ENCODE measurements around the gene CHRDL2.
A peak's percentile ranks its signal among the peaks of the same experiment; 100 is the strongest.

Gene CHRDL2

DNA sequence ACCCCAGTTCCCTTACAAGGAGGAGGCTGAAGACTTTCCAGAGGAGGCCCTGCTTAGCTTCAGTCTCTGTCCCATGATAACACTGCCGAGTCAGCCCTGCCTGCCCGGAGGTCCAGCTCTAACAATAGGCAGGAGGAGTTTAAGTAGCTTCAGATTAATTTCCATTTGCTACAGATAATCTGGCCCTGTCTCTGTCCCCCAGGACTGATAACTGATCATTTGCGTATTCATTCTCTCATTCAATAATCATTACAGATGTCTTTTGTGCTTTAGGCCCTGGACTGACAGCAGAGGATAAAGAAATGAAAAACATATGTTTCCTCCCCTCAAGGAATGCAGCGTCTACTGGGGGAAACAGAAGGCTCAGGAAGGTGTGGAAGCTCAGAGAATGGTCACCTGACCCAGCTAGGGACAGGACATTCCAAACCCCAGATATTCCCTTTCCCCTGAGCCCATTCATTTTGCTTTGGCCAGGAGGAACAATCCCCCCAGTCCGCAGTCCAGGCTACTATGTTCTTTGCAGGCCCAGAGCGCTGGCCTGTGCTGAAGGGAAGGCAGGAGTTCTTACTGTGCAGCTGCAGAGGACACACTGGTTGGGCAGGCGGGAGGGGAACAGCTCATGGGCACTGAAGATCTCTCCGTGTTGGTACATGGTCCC is 20.8 kb downstream of the CHRDL2 start:
- DNase-seq (ENCODE audit: low spot score) = no peak

DNA sequence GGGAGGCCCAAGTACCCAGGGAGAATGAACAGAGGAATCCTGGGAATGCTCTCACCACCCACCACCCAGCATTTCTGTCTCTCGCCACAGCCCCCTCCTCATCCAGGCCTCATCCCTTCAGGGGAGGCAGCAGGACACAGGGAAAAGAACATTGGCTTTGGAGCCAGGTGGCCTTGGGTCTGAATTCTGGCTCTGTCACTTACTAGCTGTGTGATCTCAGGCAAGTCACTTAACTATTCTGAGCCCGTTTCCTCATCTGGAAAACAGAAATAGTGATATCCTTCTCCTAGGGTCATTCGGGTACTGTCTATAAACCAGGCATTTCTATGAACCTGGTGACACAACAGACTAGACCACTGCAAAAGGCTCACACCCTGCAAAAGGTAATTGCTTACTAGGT is 22.1 kb downstream of the CHRDL2 start:
- no peak for DNase-seq (ENCODE audit: low spot score)

DNA sequence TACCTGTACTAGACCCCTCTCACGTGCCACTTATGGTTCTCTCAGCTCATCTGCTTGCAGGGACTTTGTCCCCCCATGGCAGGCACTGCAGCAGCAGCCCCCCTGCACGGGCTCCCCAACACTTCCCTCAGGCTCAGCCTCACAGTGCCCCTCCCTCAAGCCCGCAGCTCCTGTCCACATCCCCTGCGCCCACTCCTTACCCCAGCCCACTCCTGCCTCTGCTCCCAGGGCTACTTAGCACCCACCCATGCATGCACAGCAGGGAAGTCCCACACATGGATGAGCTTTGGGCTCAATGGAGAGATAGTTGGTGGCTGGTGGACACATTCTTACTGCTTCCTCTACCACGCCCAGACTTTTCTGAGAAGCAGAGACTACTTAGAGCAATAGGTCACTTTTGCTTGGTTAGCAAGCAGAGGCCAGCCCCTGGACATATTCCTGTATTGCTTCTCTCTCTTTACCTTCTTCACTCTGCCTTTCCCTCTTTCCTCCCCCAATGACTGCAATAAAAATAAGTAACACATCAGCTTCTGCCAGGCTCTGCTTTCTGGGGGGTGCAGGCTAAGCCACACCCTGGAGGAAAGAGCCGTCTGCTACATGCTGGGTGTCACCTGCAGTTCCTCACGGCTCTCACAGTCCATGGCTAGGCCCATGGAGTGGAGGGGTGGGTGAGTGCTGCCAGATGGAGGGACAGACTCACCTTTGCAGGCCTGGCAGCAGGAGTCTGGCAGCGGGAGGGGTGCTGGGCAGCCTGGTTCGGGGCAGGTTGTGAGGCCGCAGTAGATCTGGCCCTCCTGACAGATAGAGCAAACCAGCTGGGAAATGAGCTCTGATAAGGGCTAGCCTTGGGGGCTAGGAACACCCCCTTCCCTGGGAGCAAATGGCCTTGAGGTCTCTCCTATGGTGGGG is 23.4 kb downstream of the CHRDL2 start:
- no peak for DNase-seq (ENCODE audit: low spot score)

DNA sequence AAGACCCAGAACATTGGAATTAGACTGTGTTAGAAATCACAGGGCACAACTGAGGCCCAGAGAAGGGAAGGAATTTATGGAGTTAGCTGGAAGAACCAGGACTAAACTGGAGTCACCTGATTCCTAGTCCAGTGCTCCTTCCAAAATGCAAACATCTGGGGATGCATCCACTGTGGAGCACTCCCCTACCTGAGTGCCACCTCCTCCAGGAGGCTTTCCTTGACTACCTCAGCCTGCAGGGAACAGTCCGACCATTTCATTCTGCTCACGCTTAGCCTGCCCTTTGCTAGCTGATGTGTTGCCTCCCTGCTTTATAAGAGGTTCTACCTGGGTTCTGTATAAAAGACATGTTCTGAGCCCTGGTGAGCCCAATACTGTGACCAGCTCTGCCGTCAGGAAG is 24.0 kb downstream of the CHRDL2 start:
- no peak for DNase-seq (ENCODE audit: low spot score)

DNA sequence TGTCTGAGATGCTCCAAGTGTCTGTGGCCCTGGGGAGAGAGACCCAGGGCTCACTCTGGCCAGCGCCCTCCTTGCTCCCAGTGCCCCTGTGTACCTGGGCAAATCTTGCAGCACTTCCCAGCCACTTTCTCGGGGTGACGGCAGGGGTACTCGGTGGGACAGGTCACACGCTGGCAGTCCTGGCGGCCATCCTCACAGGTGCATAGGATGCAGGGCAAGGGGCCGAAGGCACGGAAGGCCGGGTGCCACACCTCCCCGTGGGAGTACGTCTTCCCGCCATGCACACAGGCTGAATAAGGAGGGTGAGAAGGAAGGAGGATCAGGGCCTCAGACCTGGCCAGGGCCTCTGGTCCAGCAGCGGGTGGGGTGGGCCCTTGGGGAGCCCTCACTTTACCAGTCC is 28.0 kb downstream of the CHRDL2 start:
- DNase-seq (ENCODE audit: low spot score) = no peak

DNA sequence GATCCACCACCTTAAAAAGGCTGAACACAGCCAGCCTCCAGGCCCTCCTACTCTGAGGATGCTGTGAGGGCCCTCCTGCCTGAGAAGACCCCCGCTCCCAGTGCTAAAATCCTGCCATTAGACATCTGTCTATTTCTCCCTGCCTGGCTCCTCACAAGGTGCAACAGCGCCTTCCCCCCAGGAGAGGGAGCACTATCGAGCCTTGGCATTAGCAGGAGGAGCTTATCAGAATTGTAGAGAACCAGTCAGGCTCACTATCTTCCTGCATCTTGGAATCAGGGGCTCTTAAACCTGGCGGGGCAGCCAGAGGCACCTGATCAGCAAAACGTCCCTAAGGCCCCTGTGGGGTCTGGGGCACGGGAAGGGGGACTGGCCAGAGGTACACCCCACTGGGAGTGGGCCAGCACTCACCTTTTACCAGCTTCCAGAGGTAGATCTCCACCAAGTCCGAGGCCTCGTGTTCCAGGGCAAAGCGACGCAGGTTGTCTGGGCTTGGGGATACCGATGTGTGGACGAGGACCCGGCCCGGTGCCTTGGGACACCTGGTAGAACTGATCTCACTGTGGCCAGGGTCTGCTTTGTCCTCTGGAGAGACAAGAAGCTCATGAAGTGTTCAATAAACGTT is 28.7 kb downstream of the CHRDL2 start:
- DNase-seq (ENCODE audit: low spot score) = peak; percentile 84

DNA sequence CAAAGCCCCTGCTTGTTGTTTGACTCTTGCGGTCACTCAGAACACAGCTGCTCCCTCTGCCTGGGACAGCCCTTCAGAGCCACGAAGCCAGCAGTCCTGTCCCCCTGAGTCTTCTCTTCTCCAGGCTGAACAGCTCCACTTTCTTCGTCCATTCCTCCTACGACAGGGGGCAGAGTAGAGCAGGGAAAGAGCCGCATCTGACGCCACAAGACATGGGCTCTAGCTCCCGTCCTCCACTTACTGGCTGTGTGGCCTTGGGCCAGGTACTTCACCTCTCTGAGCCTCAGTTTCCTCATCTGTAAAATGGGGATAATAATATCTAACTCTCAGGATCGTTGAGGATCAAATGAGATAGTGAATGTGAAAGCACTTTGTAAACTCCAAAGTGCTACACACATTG is 29.9 kb downstream of the CHRDL2 start:
- DNase-seq (ENCODE audit: low spot score) = no peak

DNA sequence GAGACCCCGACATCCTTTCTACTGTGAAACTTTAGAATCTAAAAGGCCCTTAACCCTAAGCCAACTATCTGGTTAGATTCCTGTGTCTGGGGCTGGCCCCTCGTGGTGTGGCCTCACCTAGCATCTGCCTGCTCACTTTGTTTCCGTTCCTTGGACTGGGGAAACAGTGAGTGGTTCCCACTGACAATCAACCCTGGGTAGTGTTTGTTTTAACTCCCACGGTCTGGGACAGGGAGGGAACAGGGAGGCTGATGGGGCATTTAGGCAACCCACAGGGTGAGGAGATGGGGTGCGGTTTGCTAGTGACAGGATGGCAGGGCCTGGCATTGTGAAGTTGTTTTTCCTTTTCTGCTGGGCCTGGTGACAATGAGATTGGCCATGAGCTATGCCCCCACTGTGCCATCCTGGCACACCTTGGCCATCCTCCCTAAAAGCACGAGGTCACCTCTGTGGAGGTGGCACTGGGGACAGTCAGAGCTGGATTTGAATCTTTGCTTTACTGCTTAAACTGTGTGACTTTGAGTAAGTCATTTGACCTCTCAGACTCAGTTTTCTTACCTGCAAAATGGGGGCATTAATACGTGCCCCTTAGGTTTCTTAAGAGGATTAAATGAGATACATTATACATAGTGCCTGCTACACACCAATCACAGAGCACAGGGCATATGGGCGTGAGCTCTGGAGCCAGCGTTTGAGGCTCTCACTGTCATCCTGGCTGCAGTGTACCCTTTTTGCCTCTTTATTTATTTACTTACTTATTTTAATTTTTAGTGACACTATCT is 31.4 kb downstream of the CHRDL2 start:
- no peak for DNase-seq (ENCODE audit: low spot score)

DNA sequence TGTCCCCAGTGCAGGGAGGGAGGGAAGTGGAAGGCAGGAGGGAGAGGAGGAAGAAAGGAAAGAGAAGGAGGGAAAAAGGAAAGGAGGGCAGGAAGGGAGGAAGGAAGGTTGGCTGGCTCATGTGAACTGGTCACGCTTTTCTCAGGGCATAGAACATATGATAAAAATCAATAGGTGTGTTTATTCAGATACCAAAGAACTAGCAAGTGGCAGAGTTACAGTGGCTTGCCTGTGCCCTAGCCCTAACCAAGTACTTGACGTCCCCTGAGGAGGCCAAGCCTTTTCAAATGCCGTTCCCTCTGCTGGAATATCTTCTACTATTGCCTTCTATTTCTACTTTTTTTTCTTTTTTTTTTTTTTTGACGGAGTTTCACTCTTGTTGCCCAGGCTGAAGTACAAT is 33.5 kb downstream of the CHRDL2 start:
- DNase-seq (ENCODE audit: low spot score) = no peak

DNA sequence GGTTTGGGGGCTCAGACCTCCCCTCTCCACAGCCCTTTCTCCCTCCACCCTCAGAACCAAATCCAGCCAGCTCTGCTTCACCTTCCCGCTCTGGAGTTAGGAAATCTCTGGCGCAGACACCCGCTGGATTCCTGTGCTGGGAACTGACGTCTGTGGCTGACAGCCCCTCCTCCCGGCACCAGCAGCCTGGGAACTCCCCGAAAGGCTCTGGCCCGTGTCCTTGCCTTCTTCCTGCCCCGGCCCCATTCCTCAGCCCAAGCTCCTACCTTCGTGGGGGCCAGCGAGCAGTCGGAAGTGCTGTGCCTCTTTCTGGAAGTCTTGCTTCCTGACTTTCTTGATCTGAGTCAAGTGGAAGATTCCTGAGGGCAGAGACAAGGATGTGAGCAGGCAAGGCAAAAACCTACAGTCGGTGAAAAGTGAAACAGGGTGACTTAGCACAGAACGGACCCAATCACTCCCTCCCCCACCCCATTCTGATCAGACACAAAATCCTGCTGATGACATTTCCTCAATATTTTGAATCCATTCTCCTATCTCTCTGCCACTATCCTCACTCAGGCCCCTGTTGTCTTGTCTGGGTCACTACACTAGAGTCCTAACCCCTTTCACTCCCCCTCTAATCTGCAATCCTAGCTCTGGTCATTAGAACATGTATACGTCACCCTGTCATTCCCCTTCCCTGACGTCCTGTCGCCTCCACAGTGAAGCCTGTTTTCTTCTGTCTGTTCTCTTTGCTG is 34.1 kb downstream of the CHRDL2 start:
- peak; percentile 83 for DNase-seq (ENCODE audit: low spot score)

DNA sequence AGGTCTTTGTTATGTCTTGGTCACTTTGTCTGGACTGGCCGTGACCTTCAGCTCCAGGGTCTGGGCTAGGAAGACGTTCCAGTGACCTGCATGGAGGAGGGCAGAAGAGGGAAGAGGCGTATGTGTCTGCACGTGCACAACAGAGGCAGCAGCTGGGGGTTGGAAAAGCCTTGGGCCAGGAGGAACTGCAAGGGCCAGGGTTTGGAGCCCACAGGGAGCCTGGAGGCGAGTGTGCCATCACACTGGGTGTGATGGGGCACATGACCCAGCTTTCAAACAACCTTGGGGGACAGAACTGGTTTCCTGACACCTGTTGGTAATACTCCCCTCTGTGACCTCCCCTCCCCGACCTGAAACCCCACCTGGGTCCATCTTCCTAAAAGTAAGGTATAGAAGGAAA is 34.7 kb downstream of the CHRDL2 start:
- DNase-seq (ENCODE audit: low spot score) = no peak

DNA sequence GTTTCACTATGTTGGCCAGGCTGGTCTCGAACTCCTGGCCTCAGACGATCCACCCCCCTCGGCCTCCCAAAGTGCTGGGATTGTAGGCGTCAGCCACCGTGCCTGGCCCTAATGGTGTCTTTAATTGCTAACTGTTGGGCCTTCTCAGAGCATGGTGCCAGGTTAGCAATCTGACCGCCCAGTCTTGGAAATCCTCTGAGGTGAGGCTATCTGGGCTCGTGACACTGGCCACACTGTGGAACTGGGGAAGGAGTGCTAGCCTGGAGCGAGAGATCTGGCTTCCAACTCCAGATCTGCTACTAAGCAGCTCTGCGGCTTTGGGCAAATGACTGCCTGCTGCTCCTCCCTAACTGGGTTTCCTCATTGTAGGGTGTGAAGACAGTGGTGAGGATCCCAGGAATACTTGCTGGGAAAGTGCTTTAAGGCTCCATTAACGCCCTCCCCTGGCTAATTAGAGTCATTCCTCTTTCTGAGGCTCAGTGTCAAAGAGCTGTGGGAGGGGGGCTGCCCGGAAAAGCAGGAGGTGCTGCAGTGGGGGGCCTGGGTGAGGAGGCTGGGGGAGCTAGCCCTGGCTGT is 35.4 kb downstream of the CHRDL2 start:
- DNase-seq (ENCODE audit: low spot score) = no peak

DNA sequence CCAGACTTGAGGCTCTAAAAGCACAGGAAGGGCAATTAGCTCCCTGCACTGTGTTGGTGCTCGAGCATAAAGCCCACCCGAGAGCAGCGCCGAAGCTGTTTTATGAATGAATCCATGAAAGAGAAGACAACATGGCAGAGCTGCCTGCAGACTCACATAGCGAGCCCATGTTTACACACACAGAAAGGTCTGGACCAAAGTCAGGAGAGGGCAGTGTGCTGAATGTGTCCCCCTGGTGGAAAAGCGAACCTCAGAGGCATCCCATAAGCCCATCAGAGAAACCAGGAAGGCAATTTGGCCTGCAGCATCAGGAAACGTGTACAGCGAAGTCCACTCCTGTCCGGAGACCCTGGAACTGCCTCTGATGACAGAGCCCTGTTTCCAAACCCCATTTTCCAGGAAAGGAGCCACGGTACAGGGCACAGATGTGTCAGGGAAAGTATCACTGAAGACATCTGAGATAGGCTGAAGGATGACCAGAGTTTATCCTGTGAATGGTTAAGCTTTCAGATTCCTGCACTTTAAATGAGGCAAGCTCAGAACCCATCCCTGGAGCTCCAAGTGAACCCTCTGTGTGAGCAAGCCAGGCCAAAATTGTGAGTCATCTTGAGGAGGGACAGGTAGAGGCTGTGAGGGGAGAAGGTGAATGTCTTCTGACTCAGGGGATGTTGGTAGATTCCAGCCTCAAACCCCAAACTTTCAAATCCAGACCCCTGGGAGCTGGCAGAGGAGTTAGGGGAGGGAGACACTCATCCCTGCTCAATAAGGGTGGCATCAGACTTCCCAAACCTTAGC is 36.9 kb downstream of the CHRDL2 start:
- DNase-seq (ENCODE audit: low spot score) = no peak

DNA sequence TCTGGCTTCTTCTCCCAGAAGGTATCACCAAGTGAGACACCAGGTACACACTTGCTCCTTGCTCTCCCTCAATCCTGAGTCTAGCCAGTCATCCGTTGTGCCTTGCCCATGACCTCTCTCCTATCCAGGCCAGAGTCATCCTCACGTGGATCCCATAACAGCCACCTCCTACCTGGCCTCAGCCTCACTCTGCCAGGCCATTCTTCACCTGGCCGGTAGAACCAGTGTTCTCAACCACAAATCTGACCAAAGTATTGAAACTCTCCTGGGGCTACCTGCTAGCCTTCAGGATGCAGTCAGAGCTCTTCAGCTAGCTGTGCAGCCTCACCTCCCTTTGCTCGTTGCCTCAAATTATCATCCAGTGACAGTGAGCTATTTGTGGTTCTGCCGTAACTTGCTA is 37.7 kb downstream of the CHRDL2 start:
- no peak for DNase-seq (ENCODE audit: low spot score)

DNA sequence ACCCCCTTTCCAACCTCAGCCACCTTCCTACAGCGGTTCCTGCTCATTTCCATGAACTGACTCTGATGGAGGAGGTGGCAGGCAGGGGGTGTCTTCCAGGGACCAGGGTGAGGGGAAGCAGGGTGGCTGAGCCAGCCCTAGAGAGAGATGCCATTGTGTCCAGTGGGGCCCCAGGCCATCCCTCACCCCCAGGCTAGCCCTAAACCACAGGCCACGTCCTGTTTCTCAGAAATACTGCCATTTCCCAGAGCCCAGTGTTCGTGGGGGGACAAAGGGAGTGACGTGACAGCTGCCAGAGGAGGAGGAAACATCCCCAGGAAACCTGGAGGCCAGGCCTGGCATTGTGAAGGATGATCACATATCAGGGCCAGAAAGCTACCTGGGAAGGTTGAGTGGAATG is 39.5 kb downstream of the CHRDL2 start:
- DNase-seq (ENCODE audit: low spot score) = no peak

DNA sequence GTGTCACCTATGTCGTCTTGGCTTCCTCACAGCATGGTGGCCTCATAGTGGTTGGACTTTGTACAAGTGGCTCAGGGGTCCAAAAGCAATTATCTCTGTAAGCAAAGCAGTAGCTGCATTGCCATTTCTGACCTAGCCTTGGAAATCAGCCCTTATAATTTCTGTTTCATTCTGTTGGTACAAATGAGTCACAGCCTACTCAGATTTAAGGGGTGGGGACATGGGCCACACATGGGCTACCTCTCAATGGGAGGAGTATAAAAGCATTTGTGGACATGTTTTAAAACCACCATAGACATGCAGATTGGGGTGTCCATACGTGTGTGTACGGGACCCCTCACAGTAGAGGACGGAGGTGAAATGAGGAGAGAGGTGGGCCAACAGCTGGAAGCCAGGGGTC is 41.6 kb downstream of the CHRDL2 start:
- DNase-seq (ENCODE audit: low spot score) = no peak

DNA sequence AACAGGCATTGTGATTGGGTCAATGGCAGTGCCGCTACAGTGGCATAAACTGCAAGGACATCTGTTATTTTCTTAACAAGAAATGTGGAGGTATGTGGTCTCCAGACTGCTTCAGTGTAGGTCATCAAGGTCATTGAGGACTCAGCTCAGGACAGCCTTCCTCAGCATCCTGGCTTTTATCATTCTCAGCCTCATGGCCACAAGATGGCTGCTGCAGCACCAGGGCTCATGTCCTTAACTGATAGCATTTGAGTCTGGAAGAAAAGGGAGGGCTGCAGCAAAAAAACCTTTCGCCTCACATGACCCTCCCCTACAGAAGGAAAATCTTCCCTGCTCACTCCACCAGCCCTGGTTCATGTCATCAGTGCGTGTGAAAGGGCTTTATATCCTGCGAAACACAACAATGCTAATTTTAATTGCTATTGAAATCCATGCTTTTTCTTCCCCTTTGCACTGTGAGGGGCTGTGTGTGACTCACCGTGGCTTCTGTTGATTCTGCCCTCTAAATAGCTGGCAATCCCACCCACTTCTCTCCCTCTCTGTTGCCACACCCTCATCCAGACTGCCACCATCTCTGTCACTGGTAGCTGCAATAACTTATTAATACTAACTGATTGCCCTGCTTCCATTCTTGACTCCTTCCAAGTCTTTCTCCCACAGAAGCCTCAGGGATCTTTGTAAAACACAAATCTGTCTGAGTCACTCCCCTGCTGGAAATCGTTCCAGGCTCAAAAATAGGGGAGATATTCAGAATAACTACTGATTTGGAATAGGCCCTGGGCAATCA is 43.8 kb downstream of the CHRDL2 start:
- DNase-seq (ENCODE audit: low spot score) = no peak

DNA sequence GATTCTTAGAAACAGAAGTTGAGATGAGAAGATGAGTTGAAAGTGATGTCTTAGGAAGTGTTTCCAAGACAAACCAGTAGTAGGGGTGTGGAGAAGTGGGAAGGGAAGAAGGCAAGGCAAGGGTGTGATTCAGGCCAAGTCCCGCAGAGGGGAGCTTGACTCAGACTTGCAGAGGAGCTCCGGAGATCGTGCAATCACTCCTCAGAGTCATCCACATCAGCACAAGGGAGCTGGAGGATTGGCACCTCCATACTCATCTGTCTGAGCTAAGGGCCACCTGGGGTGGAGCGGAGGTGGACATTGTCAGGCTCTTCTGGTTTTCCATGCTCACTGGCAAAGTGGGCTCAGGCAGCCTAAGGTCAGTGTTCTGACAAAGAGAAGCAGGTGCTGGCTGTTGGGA is 44.4 kb downstream of the CHRDL2 start:
- DNase-seq (ENCODE audit: low spot score) = no peak

DNA sequence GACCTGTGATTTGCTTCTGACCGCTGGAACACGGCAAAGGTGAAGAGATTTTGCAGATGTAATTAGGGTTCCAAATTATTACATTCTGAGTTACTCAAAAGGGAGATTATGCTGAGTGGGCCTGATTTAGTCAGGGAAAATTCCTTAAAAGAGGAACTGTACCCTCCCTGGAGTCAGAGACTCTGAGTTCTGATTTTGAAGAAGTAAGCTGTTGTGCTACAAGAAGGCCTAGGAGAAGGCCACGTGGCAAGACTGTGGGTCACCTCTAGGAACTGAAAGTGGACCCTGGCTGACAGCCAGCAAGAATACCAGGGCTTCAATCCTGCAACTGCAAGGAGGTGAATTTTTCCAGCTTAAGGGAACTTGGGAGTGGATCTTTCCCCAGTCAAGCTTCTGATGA is 45.3 kb downstream of the CHRDL2 start:
- no peak for DNase-seq (ENCODE audit: low spot score)

DNA sequence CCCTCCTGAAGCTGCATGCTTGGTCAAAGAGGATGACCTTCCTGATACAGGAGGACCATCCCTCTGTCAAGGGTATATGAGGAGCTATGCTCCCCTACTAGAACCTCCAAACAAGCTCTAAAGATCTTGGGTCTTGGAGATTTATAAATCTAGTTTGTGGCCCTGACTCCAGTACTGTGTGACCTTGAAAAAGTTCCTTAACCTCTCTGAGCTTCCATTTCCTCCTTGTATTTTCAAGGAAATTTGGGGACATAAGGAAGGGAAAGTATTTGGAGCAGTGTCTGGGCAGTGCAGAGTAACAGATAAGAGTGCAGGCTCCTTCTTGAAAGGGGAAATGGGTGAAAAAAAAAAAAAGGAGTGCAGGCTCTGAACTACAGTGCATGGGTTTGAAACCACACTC is 45.9 kb downstream of the CHRDL2 start:
- no peak for DNase-seq (ENCODE audit: low spot score)

Data from hepatic stellate cell (primary cell).